GM19193 (cell line): ENCODE measurements around the gene SIGLEC10.

Experiments
- POLR2A ChIP-seq: IDR thresholded peaks from 4 replicates; pipeline ENCODE4 v1.6.1; 2011; ENCODE audit not compliant: insufficient read depth, insufficient read length; ENCODE audit errors: extremely low read depth

The SIGLEC10 gene

GRCh38 chr19:51375504-51376221 is 41.8 kb downstream of the SIGLEC10 start:
- TF ChIP-seq POLR2A, result no peak

DNA sequence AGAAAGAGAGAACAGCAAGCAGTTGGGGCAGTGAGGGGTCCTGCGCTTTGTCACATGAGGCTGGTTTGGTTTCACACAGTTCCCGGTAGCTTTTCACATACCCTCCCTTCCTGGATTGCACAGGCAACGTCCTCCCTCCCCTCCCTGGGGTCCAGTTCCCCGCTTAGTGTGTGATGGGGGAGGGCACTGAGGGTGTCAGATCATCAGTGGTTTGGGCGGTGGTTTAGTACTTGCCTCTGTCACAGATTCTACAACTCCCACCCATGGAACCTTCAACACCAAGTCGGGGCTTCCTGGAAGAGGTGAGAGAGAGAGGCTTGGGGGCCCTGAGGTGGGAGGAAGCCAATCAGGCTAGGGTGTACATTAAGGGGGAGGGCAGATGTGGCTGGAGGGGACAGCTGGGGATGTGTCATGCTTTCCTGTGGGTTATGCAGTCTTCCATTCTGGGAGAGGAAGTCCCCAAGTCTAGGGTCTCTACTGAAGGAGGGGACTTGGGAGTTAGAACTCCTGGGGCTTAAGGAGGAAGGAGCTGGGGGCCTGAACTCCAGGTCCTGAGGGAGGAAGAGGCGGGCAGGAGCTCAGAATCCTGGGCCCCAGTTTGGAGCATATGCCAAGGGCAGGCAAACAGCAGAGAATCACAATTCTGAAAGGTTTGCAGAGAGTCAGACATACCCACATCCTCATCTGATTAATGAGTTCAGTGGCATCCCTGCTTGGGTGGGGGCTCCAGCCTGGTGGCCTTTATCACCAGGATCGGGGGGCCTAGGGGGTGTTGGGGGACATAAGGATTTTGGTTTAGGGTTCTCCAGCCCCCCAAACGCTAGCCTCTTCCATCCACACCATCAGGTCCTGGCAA is 44.6 kb downstream of the SIGLEC10 start, which contains the start of gene NKG7:
Gene NKG7 (minus strand): TSS at position 6 of the 856 bp plus-strand sequence. CDS start 119 bp downstream, outside the sequence.
- TF ChIP-seq POLR2A, result no peak

GRCh38 chr19:51372021-51372648 is 45.3 kb downstream of the SIGLEC10 start:
- TF ChIP-seq POLR2A, result no peak

DNA sequence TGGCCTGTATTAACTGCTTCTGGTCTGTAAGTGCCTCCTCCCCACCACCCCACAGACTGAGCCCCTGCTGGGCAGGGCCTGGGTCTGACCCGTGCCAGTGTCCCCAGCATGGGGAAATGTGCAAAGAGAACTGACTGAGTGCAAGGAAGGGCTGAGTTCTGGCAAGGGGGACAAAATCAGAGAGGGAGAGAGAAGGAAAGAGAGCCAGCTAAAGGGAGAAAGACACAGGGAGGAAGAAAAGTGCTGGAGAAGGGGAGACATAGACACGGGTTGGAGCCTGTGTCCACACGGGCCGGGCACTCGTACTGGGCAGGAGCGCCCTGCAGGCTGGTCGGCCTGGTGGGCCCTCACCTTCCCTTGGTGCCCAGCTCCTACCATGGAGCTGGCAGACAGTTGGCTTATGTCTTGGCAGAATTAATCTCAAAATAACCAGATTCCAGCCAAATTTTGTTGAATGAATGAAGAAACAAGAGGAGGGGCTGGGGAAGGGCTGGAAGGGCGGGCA is 46.2 kb downstream of the SIGLEC10 start:
- TF ChIP-seq POLR2A, result no peak

GRCh38 chr19:51370230-51370629 is 47.2 kb downstream of the SIGLEC10 start:
- no peak for TF ChIP-seq POLR2A

DNA sequence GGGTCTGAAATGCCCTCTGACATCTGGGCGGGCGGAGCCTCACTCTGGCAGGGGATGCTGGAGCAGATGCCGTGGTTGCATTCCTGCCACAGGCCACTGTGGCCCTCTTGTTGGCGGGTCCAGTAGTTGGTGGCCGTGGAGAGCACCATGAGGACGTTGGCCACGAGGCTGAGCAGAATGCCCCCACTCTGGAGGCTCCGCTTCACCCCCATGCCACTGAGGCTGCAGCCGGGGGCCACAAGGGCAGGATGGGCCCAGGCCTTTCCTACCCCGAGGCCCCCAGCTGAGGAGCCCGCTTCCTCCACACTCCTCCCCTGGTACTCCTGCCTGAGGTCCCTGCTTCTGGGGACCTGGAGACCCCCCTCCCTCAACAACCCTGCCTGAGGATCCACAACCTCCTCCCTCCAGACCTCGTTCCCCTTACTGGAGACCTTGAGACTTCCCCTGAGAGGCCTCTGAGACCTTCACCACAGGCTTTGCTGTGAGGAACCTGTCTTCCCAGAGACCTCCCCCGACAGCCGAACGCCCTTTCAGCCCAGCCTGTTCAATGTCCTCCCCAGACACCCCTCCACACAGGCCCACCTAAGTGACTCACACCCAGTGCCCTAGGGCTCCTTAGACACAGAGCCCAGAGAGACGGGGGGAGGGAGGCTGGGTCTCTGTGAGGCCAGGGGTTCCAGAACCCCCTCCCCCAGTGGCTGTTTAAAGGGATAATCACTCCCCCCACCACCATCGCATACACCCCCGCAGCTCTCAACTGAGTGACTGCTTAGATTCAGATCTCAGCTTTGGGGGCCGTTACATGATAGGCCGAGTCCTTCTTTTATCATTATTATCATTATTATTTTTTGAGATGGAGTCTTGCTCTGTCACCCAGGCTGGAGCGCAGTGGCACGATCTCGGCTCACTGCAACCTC is 48.8 kb downstream of the SIGLEC10 start, which contains the start of gene CLDND2:
Gene CLDND2 (minus strand): TSS at position 638 of the 917 bp plus-strand sequence. CDS start 426 bp downstream, at position 212.
- no peak for TF ChIP-seq POLR2A

- TF ChIP-seq POLR2A, result peak; percentile 67
Measured at GRCh38 chr19:51367565-51368365, 49.7 kb downstream of the SIGLEC10 start.

GRCh38 chr19:51367255-51367564 is 50.2 kb downstream of the SIGLEC10 start:
- TF ChIP-seq POLR2A, result peak; percentile 14

- TF ChIP-seq POLR2A, result peak; percentile 65
Measured at GRCh38 chr19:51366389-51367254, 50.8 kb downstream of the SIGLEC10 start.

- TF ChIP-seq POLR2A, result peak; percentile 71
Measured at GRCh38 chr19:51365965-51366388, 51.5 kb downstream of the SIGLEC10 start, which contains the start of gene ETFB. Gene ETFB, minus strand, starts transcription at chr19:51366388. Its CDS starts 62 bp downstream, at chr19:51366326.

DNA sequence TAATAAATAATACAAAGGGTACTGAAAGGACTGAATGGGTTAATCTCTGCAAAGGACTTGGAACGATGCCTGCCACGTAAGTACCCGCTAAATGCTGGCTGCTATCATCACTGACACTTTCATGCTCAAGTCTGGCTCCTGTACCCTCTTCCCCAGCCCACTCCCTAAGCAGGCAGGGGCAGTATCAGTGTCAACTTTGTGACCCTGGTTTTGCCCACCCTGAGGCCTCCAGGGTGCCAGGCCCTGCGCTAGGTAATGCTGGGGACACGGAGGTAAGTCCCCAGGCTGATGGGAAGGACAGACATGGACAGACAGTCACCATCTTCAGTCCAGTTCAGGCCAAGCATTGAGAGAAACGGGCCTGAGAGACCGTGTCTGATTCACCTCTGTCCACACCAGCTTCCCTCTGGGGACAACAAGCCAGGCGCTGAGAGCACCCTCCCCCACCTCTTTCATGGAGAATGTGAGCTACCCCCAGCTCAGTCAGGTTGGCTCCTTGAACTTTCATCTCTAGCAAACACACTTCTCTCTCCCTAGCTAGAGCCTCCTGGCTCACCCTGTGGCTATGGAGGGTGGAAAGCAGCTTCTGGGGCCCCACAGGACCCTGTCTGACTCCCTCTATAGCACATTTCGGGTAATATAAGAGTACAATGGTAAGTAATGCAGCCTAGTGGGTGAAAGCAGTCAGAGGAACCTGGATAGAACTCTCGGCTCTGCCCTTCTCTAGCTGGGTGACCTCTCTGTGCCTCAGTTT is 52.1 kb downstream of the SIGLEC10 start:
- no peak for TF ChIP-seq POLR2A

GRCh38 chr19:51364200-51365106 is 53.0 kb downstream of the SIGLEC10 start:
- no peak for TF ChIP-seq POLR2A
